C4-2B (cell line): ENCODE data around the gene CYP2D6.
"Not testable (repeated sequence)": the region's sequence is repeated elsewhere in the genome, so short reads cannot be mapped to it uniquely, and the experiment has no call there.

ENCODE experiments used
- H3K27ac ChIP-seq: fragments of 450-650 bp; 2 replicates; pipeline ENCODE4 v1.5.1; 2017
- CTCF ChIP-seq: fragments of 450-650 bp; conservative IDR thresholded peaks from 2 replicates; pipeline ENCODE4 v1.5.1; 2017; ENCODE audit warnings: mild to moderate bottlenecking
- ZFX ChIP-seq: fragments of 450-650 bp; IDR thresholded peaks from 2 replicates; pipeline ENCODE4 v1.6.1; 2017

CYP2D6 gene

GRCh38 chr22:42130639-42131431 lies at the start of gene CYP2D6:
Gene CYP2D6 (minus strand): TSS chr22:42130810. CDS start chr22:42130791, 19 bp downstream.
- not testable (repeated sequence) for H3K27ac ChIP-seq

GRCh38 chr22:42179616-42180015 lies 49.0 kb upstream of the CYP2D6 start:
- TF ChIP-seq ZFX (no peak), CTCF (no peak)
- no peak overlapping the region for H3K27ac ChIP-seq

DNA sequence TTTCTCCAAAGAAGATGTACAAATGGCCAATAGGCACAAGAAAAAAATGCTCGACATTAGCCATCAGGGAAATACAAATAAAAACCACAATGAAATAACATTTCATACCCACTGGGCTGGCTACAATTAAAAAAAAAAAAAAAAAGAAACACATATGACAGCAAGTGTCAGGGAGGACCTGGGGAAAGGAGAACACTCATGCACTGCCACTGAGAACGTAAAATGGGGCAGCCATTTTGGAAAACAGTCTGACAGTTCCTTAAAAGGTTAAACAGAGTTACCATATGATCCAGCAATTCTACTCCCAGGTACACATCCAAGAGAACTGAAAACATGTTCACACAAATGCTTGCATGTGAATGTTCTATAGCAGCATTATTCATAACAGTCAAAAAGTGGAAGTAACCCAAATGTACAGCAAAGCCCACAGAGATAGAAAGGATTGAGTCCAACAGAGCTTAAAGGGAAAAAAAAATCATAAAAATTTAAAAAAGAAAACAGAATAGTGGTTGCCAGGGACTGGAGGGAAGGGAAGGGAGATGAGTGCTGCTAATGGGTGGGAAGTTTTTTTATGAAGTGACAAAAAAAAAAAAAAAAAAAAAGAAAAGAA lies 48.4 kb upstream of the CYP2D6 start:
- TF ChIP-seq CTCF (no peak), ZFX (no peak)
- H3K27ac ChIP-seq: no peak overlapping the region

- H3K27ac ChIP-seq: no peak overlapping the region
Observed at GRCh38 chr22:42177891-42178336, 47.3 kb upstream of the CYP2D6 start.

GRCh38 chr22:42176255-42176915 lies 45.8 kb upstream of the CYP2D6 start:
- TF ChIP-seq ZFX (no peak), CTCF (no peak)
- no peak overlapping the region for H3K27ac ChIP-seq

More at GRCh38 chr22:42177891-42178336, 47.3 kb upstream of the CYP2D6 start:
- TF ChIP-seq ZFX: no peak
- TF ChIP-seq CTCF: no peak

DNA sequence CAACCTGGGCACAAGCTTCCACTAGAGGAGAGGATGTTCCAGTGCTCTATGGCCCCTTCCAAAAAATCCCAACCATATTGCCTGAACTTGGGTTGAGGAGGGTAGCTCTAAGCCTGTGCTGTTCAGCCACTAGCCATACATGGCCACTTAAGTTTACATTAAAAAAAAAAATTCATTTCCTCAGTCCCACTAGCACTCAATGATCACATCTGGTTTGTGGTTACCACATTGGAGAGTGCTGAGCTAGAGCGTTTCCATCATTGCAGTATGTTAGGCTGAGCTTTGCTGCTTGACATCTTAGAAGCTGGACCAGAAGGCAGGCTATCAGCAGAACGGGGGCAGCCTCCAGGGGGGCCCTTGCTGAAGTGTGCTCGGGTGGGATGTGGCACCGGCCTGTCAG lies 43.5 kb upstream of the CYP2D6 start:
- no peak for TF ChIP-seq ZFX
- no peak for TF ChIP-seq CTCF

DNA sequence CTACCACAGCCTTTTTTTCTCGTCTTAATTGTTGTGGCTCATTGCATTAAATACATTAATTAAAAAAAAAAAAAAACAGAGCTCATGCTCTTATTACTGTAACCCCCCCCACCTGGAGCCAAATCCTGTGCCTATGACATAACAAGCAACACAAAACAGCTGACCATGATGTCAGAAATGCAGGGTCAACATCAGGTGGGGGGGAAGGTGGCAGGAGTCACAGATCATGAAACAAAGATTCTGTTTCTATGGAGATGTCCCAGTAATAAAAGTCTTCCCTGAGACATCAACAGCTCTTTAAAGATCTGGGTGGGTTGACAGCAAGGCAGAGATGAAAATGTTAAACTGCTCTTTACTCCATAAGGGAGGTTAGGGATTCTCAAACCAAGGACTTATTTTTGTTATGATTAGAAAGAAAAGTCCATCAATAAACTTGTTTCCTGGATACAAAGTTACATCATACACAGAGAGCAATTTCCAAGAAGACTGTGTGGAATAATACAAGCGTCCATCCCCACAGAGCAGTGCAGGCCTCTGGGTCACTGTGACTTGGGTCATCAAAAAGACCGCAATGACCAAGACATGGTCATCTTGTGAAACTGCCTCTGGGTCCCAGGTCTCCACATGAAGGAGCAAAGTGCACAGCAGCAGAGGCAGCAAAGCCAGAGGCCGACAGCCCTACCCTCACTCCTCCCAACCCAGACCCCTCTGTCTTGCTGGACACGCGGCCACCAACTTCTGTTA lies 42.7 kb upstream of the CYP2D6 start:
- no peak overlapping the region for H3K27ac ChIP-seq
- TF ChIP-seq ZFX (no peak), CTCF (no peak)

More for the DNA sequence above, 43.5 kb upstream of the CYP2D6 start:
- no peak overlapping the region for H3K27ac ChIP-seq
